ENCODE measurements around the gene NFIC.

GRCh38 chr19:3316659-3317207, 49.6 kb upstream of the NFIC start:
- TF ChIP-seq CTCF (IDR thresholded peaks at IDR 0.05) (no peak), NFIC (IDR thresholded peaks at IDR 0.05; ENCODE audit: borderline replicate concordance) (no peak), EZH2phosphoT487 (IDR thresholded peaks at IDR 0.05; ENCODE audit: borderline replicate concordance, low read depth) (no peak), SMC3 (IDR thresholded peaks at IDR 0.05; ENCODE audit: low read depth, low read length) (no peak)

Data from SK-N-SH (cell line).